GM12878 (cell line): ENCODE results near the gene R3HDM2. TPM values are rescaled to one million over a fixed set of nuclear protein-coding genes. Genes with fewer than 3 reads are reported as not detected.

Experiments
- ATAC-seq: fragments of 200-7000 bp; cut with Tn5 transposase; 3 replicates; pipeline ENCODE4 v1.9.1; 2020; ENCODE audit warnings: mild to moderate bottlenecking, moderate library complexity
- BruUV-seq: library from RNA; stranded (reverse); fragments of 400-500 nt; replicated peaks from 2 replicates; lab custom pipeline; 2021; lab: Mats Ljungman, UMichigan
- CTCF ChIA-PET: fragments of 300-600 bp; sonication (Branson Sonifier 250); formaldehyde crosslinking; extraction: SDS; loops from one replicate; lab custom pipeline; 2021; ENCODE audit warnings: inconsistent platforms; lab: Yijun Ruan, JAX
- POLR2A ChIA-PET: fragments of 350-600 bp; formaldehyde crosslinking; extraction: SDS; loops from one replicate; lab custom pipeline; 2021; ENCODE audit warnings: inconsistent platforms; lab: Charles Lee
- RAD21 ChIA-PET: fragments of 300-600 bp; sonication (Branson Sonifier 250); formaldehyde crosslinking; loops from one replicate; lab custom pipeline; 2023; ENCODE audit warnings: antibody characterized with exemption; ENCODE audit not compliant: unreplicated experiment; lab: Charles Lee
- SMC1A ChIA-PET: fragments of 300-600 bp; sonication (Branson Sonifier 250); formaldehyde crosslinking; loops from one replicate; lab custom pipeline; 2023; ENCODE audit not compliant: unreplicated experiment, uncharacterized antibody; lab: Charles Lee
- DNase-seq: peaks from one replicate; pipeline ENCODE4 v3.0.0-alpha.2; 2011; ENCODE audit warnings: low read depth, low spot score
- FAIRE-seq: peaks from 3 replicates; lab custom pipeline; 2011; peaks lifted over from hg19 to GRCh38; lab: Jason Lieb, UNC
- H2AFZ ChIP-seq: 2 replicates; pipeline ENCODE4 v1.6.0; 2011; ENCODE audit warnings: low read depth, low read length, control low read depth; ENCODE audit not compliant: control insufficient read depth
- H3K27ac ChIP-seq: 2 replicates; pipeline ENCODE4 v1.5.1; 2011; ENCODE audit warnings: control low read depth; ENCODE audit not compliant: control insufficient read depth, insufficient read depth
- H3K27me3 ChIP-seq, 2 experiments: replicated peaks in 1 of 2; 2 replicates each; pipeline versions ENCODE4 v1.6.0 to v1.6.1; 2011; ENCODE audit warnings: low read length in 1 of 2; ENCODE audit not compliant: control insufficient read depth in 2 of 2, insufficient read depth in 2 of 2
- H3K36me3 ChIP-seq, 2 experiments: 2 replicates each; pipeline ENCODE4 v1.5.1; 2011; ENCODE audit warnings: low read length in 1 of 2; ENCODE audit not compliant: control insufficient read depth in 2 of 2, insufficient read depth in 2 of 2
- H3K4me1 ChIP-seq: 2 replicates; pipeline ENCODE4 v1.6.1; 2011; ENCODE audit warnings: mild to moderate bottlenecking, low read length, moderate library complexity, mixed read lengths; ENCODE audit not compliant: control insufficient read depth, insufficient read depth
- H3K4me2 ChIP-seq: 2 replicates; pipeline ENCODE4 v1.6.0; 2011; ENCODE audit warnings: control low read depth; ENCODE audit not compliant: control insufficient read depth, insufficient read depth
- H3K4me3 ChIP-seq: fragments of 200-600 bp; sonication (generic); 2 replicates; pipeline ENCODE4 v1.5.1; 2016
- H3K79me2 ChIP-seq: 2 replicates; pipeline ENCODE4 v1.6.0; 2011; ENCODE audit warnings: low read length; ENCODE audit not compliant: control insufficient read depth, insufficient read depth
- H3K9ac ChIP-seq: 2 replicates; pipeline ENCODE4 v1.8.0; 2011; ENCODE audit warnings: low read length, control low read depth, mixed read lengths; ENCODE audit not compliant: control insufficient read depth, insufficient read depth
- H3K9me3 ChIP-seq: replicated peaks from 3 replicates; pipeline ENCODE4 v1.5.1; 2011; ENCODE audit warnings: mild to moderate bottlenecking, low read length; ENCODE audit not compliant: control insufficient read depth, insufficient read depth
- H4K20me1 ChIP-seq: 2 replicates; pipeline ENCODE4 v1.6.0; 2011; ENCODE audit not compliant: control insufficient read depth, insufficient read depth
- EGR1 ChIP-seq, 2 experiments: IDR thresholded peaks; 1 replicate in 1 of 2; 2 replicates in 1 of 2; pipeline ENCODE4 v1.6.1; 2011 to 2012; ENCODE audit warnings: low read depth in 2 of 2, low read length in 2 of 2, borderline replicate concordance in 1 of 2, mild to moderate bottlenecking in 1 of 2, moderate library complexity in 1 of 2
- JUNB ChIP-seq: IDR thresholded peaks from 2 replicates; pipeline ENCODE4 v1.6.1; 2016; ENCODE audit warnings: antibody characterized with exemption, mild to moderate bottlenecking
- LARP7 ChIP-seq: fragments of 450-650 bp; IDR thresholded peaks from 2 replicates; pipeline ENCODE4 v1.6.1; 2017; ENCODE audit warnings: mild to moderate bottlenecking
- RUNX3 ChIP-seq: IDR thresholded peaks from 2 replicates; pipeline ENCODE4 v1.6.1; 2012; ENCODE audit warnings: low read length, inconsistent platforms
- SIN3A ChIP-seq: IDR thresholded peaks from 2 replicates; pipeline ENCODE4 v1.6.1; 2012; ENCODE audit warnings: low read depth, low read length, improper control_type of control experiment
- SMC3 ChIP-seq: IDR thresholded peaks from 2 replicates; pipeline ENCODE4 v1.6.1; 2011; ENCODE audit warnings: low read length, improper control_type of control experiment, borderline replicate concordance
- SPI1 ChIP-seq: IDR thresholded peaks from 2 replicates; pipeline ENCODE4 v1.6.1; 2011; ENCODE audit warnings: low read depth, mild to moderate bottlenecking, low read length, moderate library complexity, borderline replicate concordance; ENCODE audit not compliant: insufficient read depth
- TBL1XR1 ChIP-seq: IDR thresholded peaks from 2 replicates; pipeline ENCODE4 v1.6.1; 2012; ENCODE audit warnings: low read depth, low read length, improper control_type of control experiment
- TCF7 ChIP-seq: IDR thresholded peaks from 2 replicates; pipeline ENCODE4 v1.6.1; 2014; ENCODE audit warnings: antibody characterized with exemption, borderline replicate concordance
- ZNF207 ChIP-seq: fragments of 450-650 bp; IDR thresholded peaks from 2 replicates; pipeline ENCODE4 v1.6.1; 2014; ENCODE audit warnings: antibody characterized with exemption, mild to moderate bottlenecking, borderline replicate concordance
- ZNF217 ChIP-seq: fragments of 450-650 bp; IDR thresholded peaks from 2 replicates; pipeline ENCODE4 v1.6.1; 2017; ENCODE audit warnings: antibody characterized with exemption, mild to moderate bottlenecking
- WGBS: methylation state at CpG from one replicate; pipeline ENCODE4 v1.1.6; 2016; ENCODE audit warnings: low lambda C conversion rate; ENCODE audit not compliant: insufficient replicate concordance, insufficient coverage; ENCODE audit errors: missing lambda C conversion rate; 5-methylcytosine and 5-hydroxymethylcytosine counted together
- in situ Hi-C: fragments of 300-500 bp; cut with MboI; formaldehyde crosslinking; loops from 9 replicates; pipeline ENCODE4 v1.14.3; 2018; ENCODE audit warnings: mixed read lengths
- intact Hi-C: fragments of 100-400 bp; cut with micrococcal nuclease; formaldehyde crosslinking; loops from one replicate; pipeline ENCODE4 v1.14.2; 2022; ENCODE audit not compliant: unreplicated experiment
- polyA plus RNA-seq, 11 experiments: library from polyadenylated mRNA; depleted of rRNA in 4 of 11; unstranded in 6 of 11; stranded (reverse) in 5 of 11; fragments of >200 nt; fragmentation: Nextera tagmentation in 4 of 11; fragmentation: Illumina TruSeq in 1 of 11; extraction: Ambion mirVana in 4 of 11; extraction: Trizol in 1 of 11; gene quantifications; 1 replicate in 1 of 11; 2 replicates in 10 of 11; pipeline versions ENCODE4 v1.2.1 to v1.2.3, GENCODE V29; 2011 to 2016; ENCODE audit warnings: inconsistent platforms in 2 of 11, missing spikeins in 2 of 11, low read depth in 1 of 11
- total RNA-seq, 4 experiments: library from RNA; depleted of rRNA in 3 of 4; stranded (reverse); fragments of >200 nt in 3 of 4; fragmentation: Illumina TruSeq in 1 of 4; extraction: Trizol in 1 of 4; gene quantifications; 2 replicates each; pipeline versions ENCODE4 v1.2.1 to v1.2.3, GENCODE V29; 2013 to 2021
- TF ChIP-seq, protein P1 (sequence below): fragments of 450-650 bp; IDR thresholded peaks from 2 replicates; pipeline ENCODE4 v1.6.1; 2018; ENCODE audit warnings: mild to moderate bottlenecking, low read depth, moderate library complexity; ENCODE audit not compliant: partially characterized antibody
- TF ChIP-seq, protein P2 (sequence below): fragments of 450-650 bp; IDR thresholded peaks from 2 replicates; pipeline ENCODE4 v1.6.1; 2018; ENCODE audit warnings: borderline replicate concordance, mild to moderate bottlenecking; ENCODE audit not compliant: partially characterized antibody

R3HDM2 gene
- total and polyA plus RNA-seq, 10 of the 15 experiments (the other 5 are each of a cell fraction or from before 2014, with no cell fraction given) = 4.6 to 26.1 (median 11.2) TPM

DNA sequence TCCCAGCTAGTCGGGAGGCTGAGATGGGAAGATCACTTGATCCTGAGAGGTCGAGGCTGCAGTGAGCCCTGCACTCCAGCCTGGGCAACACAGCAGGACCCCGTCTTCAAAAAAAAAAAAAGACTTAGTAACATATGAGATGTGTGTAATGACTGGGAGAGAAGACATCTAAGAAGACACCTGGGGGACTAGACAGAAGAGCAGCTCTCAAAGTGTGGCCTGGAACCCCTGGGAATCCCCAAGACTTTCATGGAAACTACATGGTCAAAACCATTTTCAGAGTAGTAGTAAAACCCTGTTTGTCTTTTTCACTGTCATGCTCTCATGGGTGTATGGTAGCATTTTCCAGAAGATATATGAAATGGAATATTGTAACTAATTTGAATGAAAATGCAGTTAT is 45.3 kb downstream of the R3HDM2 start:
- Histone ChIP-seq H3K4me3 (no peak overlapping the region), H3K79me2 (no peaks in the 10 kb centered on the region), H3K4me1 (peaks cover 4% of the 10 kb centered on the region), H3K27me3 (no peaks in the 10 kb centered on the region), H4K20me1 (no peaks in the 10 kb centered on the region), H3K9ac (no peak overlapping the region), H2AFZ (no peak overlapping the region), H3K36me3 (no peaks in the 10 kb centered on the region; a peak in 2 of 4 replicates), H3K27ac (no peak overlapping the region), H3K9me3 (no peaks in the 10 kb centered on the region)
- no peak for DNase-seq
- POLR2A ChIA-PET = interaction anchor here (1.0 to 1.6 kb wide), 2 partner anchors 13 to 44 kb away, joined by 3 read pairs; no protein-coding TSS in a partner anchor
- SMC1A ChIA-PET = no interaction called here
- intact Hi-C loops (no loop called here), in situ Hi-C loops (no loop called here)
- RAD21 ChIA-PET = no interaction called here
- BruUV-seq = no TSS peak
- 76% methylated on average over 3 of the region's 3 CpGs for WGBS
- no peak for FAIRE-seq
- CTCF ChIA-PET = interaction anchor here (1.0 to 2.2 kb wide), 4 partner anchors 22 to 124 kb away, joined by 3 to 9 read pairs (median 4); partner anchors contain the start of gene INHBE
- no peak for TF ChIP-seq SPI1
- no peak for TF ChIP-seq RUNX3
- TF ChIP-seq, protein P1, sequence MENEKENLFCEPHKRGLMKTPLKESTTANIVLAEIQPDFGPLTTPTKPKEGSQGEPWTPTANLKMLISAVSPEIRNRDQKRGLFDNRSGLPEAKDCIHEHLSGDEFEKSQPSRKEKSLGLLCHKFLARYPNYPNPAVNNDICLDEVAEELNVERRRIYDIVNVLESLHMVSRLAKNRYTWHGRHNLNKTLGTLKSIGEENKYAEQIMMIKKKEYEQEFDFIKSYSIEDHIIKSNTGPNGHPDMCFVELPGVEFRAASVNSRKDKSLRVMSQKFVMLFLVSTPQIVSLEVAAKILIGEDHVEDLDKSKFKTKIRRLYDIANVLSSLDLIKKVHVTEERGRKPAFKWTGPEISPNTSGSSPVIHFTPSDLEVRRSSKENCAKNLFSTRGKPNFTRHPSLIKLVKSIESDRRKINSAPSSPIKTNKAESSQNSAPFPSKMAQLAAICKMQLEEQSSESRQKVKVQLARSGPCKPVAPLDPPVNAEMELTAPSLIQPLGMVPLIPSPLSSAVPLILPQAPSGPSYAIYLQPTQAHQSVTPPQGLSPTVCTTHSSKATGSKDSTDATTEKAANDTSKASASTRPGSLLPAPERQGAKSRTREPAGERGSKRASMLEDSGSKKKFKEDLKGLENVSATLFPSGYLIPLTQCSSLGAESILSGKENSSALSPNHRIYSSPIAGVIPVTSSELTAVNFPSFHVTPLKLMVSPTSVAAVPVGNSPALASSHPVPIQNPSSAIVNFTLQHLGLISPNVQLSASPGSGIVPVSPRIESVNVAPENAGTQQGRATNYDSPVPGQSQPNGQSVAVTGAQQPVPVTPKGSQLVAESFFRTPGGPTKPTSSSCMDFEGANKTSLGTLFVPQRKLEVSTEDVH = no peak
- no peak for TF ChIP-seq SMC3
- TF ChIP-seq SIN3A = no peak
- no peak for TF ChIP-seq TCF7
- no peak for TF ChIP-seq EGR1 (IDR thresholded peaks at IDR 0.05; ENCODE audit: borderline replicate concordance in 1 of 2, low read depth in 2 of 2, low read length in 2 of 2)
- TF ChIP-seq ZNF207 = no peak
- no peak for TF ChIP-seq TBL1XR1
- TF ChIP-seq, protein P2, sequence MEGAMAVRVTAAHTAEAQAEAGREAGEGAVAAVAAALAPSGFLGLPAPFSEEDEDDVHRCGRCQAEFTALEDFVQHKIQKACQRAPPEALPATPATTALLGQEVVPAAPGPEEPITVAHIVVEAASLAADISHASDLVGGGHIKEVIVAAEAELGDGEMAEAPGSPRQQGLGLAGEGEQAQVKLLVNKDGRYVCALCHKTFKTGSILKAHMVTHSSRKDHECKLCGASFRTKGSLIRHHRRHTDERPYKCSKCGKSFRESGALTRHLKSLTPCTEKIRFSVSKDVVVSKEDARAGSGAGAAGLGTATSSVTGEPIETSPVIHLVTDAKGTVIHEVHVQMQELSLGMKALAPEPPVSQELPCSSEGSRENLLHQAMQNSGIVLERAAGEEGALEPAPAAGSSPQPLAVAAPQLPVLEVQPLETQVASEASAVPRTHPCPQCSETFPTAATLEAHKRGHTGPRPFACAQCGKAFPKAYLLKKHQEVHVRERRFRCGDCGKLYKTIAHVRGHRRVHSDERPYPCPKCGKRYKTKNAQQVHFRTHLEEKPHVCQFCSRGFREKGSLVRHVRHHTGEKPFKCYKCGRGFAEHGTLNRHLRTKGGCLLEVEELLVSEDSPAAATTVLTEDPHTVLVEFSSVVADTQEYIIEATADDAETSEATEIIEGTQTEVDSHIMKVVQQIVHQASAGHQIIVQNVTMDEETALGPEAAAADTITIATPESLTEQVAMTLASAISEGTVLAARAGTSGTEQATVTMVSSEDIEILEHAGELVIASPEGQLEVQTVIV = no peak
- no peak for TF ChIP-seq LARP7
- no peak for TF ChIP-seq ZNF217
- TF ChIP-seq JUNB = no peak
- TF ChIP-seq, all 136 proteins: peak for 0
- H3K4me2 ChIP-seq = no peak overlapping the region
- ATAC-seq = peak; percentile 47
